Embryonic facial prominence (tissue), 1 donor: ENCODE measurements around the gene GINM1.

Experiments used
- DNase-seq: peaks from one replicate; pipeline ENCODE4 v3.0.0-alpha.2; 2016; ENCODE audit errors: extremely low spot score

GINM1 gene

GRCh38 chr6:149593408-149593807 is 27.2 kb downstream of the GINM1 start:
- DNase-seq: no peak

DNA sequence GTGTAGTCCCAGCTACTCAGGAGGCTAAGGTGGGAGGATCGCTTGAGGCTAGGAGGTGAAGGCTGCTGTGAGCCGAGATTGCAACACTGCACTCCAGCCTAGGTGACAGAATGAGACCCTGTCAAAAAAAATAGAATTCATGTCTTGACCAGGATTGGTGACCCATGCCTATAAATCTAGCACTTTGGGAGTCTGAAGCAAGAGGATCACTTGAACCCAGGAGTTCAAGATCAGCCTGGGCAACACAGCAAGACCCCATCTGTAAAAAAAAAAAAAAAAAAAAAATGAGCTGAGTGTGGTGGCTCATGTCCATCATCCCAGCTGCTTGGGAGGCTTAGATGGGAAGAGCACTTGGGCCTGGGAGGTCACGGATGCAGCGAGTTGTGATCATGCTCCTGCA is 34.3 kb downstream of the GINM1 start:
- no peak for DNase-seq

DNA sequence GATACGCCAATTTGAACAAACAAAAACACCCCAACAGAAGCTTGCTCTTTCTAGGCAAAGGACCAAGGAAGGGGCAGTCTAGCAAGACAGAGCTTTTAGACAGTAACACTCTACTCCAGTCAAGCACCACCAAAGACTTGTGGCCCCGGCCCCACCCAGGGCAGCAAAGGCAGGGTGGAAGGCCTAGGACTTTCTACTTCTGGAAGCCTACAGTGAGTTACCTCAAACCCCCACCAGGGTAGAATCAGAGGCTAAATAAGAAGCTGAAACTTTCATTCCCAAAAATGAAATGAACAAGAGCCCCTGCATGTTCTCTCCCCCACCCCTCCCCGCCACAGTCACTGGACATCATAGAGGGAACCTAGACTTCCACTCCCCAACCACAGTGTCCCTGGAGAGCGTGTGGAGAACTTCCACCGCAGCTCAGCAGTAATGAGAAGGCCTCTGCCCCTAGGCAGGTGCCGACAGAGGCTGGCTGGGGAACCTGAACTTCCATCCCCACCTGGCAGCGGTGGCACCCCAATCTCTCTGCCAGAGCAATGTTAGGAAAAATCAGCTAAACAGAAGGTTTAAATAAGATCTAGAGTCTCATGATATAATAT is 42.3 kb downstream of the GINM1 start:
- DNase-seq: no peak

DNA sequence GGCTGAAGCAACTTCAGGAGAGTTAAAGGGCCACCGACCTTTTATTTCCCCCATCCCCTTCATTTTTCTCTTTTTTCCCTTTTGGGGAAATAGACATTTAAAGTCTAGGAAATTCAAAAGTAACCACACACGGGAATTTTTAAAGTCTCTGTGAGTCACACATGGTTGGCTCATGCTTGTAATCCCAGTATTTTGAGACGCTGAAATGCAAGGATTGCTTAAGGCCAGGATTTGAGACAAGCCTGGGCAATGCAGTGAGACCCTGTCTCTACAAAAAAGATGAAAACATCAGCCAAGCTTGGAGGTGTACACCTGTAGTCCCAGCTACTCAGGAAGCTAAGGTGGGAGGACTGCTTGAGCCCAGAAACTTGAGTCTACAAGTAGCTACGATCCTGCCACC is 48.2 kb downstream of the GINM1 start:
- DNase-seq: no peak

- DNase-seq: no peak
These were observed 49.6 kb downstream of the GINM1 start for GRCh38 chr6:149615805-149616204.

DNA sequence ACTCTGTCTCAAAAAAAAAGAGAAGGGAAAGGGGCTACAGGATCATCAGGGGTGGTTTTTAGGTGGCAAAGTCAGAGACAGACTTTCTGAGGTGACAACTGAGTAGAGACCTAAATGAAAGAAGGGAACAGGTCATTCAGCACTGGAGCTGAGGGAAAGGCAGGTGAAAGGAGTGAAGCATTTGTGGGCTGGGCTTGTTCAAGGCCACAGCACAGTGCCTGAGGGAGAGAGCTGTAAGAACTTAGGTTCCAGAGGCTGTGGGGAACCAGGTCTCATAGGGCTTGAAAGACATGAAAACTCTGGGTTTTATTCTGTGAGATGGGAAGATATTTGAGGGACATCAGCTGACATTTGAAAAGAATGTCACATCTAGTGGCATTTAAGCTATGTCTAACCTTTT is 61.5 kb downstream of the GINM1 start:
- no peak for DNase-seq

- no peak for DNase-seq
These were observed 62.8 kb downstream of the GINM1 start for GRCh38 chr6:149628875-149629510.

GRCh38 chr6:149634315-149634714 is 68.1 kb downstream of the GINM1 start:
- DNase-seq: no peak

- no peak for DNase-seq
These were observed 69.9 kb downstream of the GINM1 start for GRCh38 chr6:149636124-149636523.
